Tibial nerve (tissue), 4 donors: ENCODE results near the gene PLPP3. TPM values are rescaled to one million over a fixed set of nuclear protein-coding genes. Genes with fewer than 3 reads are reported as not detected.

Experiments
- DNase-seq, 2 donors: peaks; one replicate each; pipeline ENCODE4 v3.0.0-alpha.2; 2019; ENCODE audit warnings: low spot score in 2 of 2
- H3K27ac ChIP-seq, 4 donors: fragments of 200-600 bp; sonication (generic) in 3 of 4; one replicate each; pipeline ENCODE4 v1.5.1; 2017 to 2019; ENCODE audit warnings: mild to moderate bottlenecking in 1 of 4
- H3K27me3 ChIP-seq, 2 donors: fragments of 200-600 bp; sonication (generic) in 1 of 2; one replicate each; pipeline versions ENCODE4 v1.5.1 to v1.6.0; 2017 to 2019
- H3K36me3 ChIP-seq, 3 donors: fragments of 200-600 bp; sonication (generic); one replicate each; pipeline ENCODE4 v1.5.1; 2018 to 2019
- H3K4me1 ChIP-seq, 4 donors: fragments of 200-600 bp; sonication (generic) in 3 of 4; one replicate each; pipeline ENCODE4 v1.5.1; 2017 to 2019
- H3K4me3 ChIP-seq, 4 donors: fragments of 200-600 bp; sonication (generic) in 3 of 4; one replicate each; pipeline ENCODE4 v1.5.1; 2017 to 2019; ENCODE audit warnings: mild to moderate bottlenecking in 1 of 4, moderate library complexity in 1 of 4
- H3K9me3 ChIP-seq, 4 donors: fragments of 200-600 bp; sonication (generic) in 3 of 4; one replicate each; pipeline ENCODE4 v1.5.1; 2017 to 2019
- CTCF ChIP-seq, 5 experiments: fragments of 200-600 bp in 3 of 5; fragments of 450-650 bp in 2 of 5; sonication (generic) in 3 of 5; IDR thresholded peaks; one replicate each; pipeline ENCODE4 v1.5.1; 2016 to 2019; ENCODE audit warnings: antibody characterized with exemption in 5 of 5, mild to moderate bottlenecking in 3 of 5, moderate library complexity in 2 of 5
- EP300 ChIP-seq, 2 donors: sonication (generic); formaldehyde crosslinking; IDR thresholded peaks; one replicate each; pipeline ENCODE4 v1.6.1; 2017; ENCODE audit warnings: antibody characterized with exemption in 2 of 2, mild to moderate bottlenecking in 1 of 2
- POLR2A ChIP-seq, 2 donors: fragments of 450-650 bp; IDR thresholded peaks; one replicate each; pipeline ENCODE4 v1.6.1; 2017; ENCODE audit warnings: antibody characterized with exemption in 2 of 2, mild to moderate bottlenecking in 2 of 2, moderate library complexity in 2 of 2
- WGBS, 2 donors: methylation state at CpG; one replicate each; pipeline ENCODE4 v1.1.5; 2018; 5-methylcytosine and 5-hydroxymethylcytosine counted together
- total RNA-seq, 4 donors: library from RNA; depleted of rRNA; stranded (reverse); fragments of >200 nt; gene quantifications; one replicate each; pipeline ENCODE4 v1.1.0, GENCODE V29; 2016

PLPP3 gene
- total RNA-seq, 4 donors from 2014 or later = 139 to 307 (median 267) TPM

- Histone ChIP-seq H3K36me3 (peaks cover 0 to 90% (median 0%) of the 10 kb centered on the region in 3 donors), H3K27ac (peak overlapping the region in 2 of 4 donors; percentile 35 to 38), H3K27me3 (no peaks in the 10 kb centered on the region), H3K4me1 (peaks cover 0 to 73% (median 25%) of the 10 kb centered on the region in 4 donors), H3K4me3 (no peak overlapping the region), H3K9me3 (no peaks in the 10 kb centered on the region)
- TF ChIP-seq CTCF (IDR thresholded peaks at IDR 0.05) (no peak), POLR2A (IDR thresholded peaks at IDR 0.05) (no peak), EP300 (IDR thresholded peaks at IDR 0.05) (no peak)
- DNase-seq = no peak
- WGBS, 2 donors = 83 to 92% methylated on average over 3 of the region's 3 CpGs
Observed at GRCh38 chr1:56507925-56508522, 71.3 kb downstream of the PLPP3 start.

GRCh38 chr1:56506951-56507491, 72.3 kb downstream of the PLPP3 start:
- TF ChIP-seq POLR2A (IDR thresholded peaks at IDR 0.05) (no peak), EP300 (IDR thresholded peaks at IDR 0.05) (no peak), CTCF (IDR thresholded peaks at IDR 0.05) (no peak)
- peak overlapping the region in 2 of 4 donors; percentile 14 to 43 for H3K27ac ChIP-seq
- no peaks in the 10 kb centered on the region for H3K9me3 ChIP-seq
- no peaks in the 10 kb centered on the region for H3K27me3 ChIP-seq
- DNase-seq = no peak
- peaks cover 0 to 74% (median 26%) of the 10 kb centered on the region in 4 donors for H3K4me1 ChIP-seq
- peaks cover 0 to 88% (median 0%) of the 10 kb centered on the region in 3 donors for H3K36me3 ChIP-seq
- WGBS, 2 donors = 66 to 72% methylated on average over 3 of the region's 3 CpGs
- H3K4me3 ChIP-seq = no peak overlapping the region

- peak overlapping the region in 2 of 4 donors; percentile 14 to 43 for H3K27ac ChIP-seq
- 48 to 63% methylated on average over 14 of the region's 14 CpGs for WGBS, 2 donors
- no peak overlapping the region for H3K4me3 ChIP-seq
- H3K27me3 ChIP-seq = no peaks in the 10 kb centered on the region
- DNase-seq = no peak
- H3K4me1 ChIP-seq = peaks cover 0 to 74% (median 31%) of the 10 kb centered on the region in 4 donors
- TF ChIP-seq CTCF (IDR thresholded peaks at IDR 0.05) = no peak
- TF ChIP-seq EP300 (IDR thresholded peaks at IDR 0.05) = no peak
- no peak for TF ChIP-seq POLR2A (IDR thresholded peaks at IDR 0.05)
- H3K9me3 ChIP-seq = no peaks in the 10 kb centered on the region
- peaks cover 0 to 85% (median 0%) of the 10 kb centered on the region in 3 donors for H3K36me3 ChIP-seq
Observed at GRCh38 chr1:56505792-56506743, 73.3 kb downstream of the PLPP3 start.

GRCh38 chr1:56502700-56503245, 76.6 kb downstream of the PLPP3 start:
- H3K27ac ChIP-seq = no peak overlapping the region
- H3K27me3 ChIP-seq = no peaks in the 10 kb centered on the region
- TF ChIP-seq POLR2A (IDR thresholded peaks at IDR 0.05) (no peak), EP300 (IDR thresholded peaks at IDR 0.05) (peak in 1 of 2 donors; percentile 7)
- no peak overlapping the region for H3K4me3 ChIP-seq
- no peaks in the 10 kb centered on the region for H3K9me3 ChIP-seq
- H3K36me3 ChIP-seq = peaks cover 0 to 63% (median 0%) of the 10 kb centered on the region in 3 donors
- no peak for DNase-seq
- WGBS, 2 donors = 69 to 77% methylated on average over 7 of the region's 7 CpGs
- H3K4me1 ChIP-seq = peaks cover 0 to 66% (median 18%) of the 10 kb centered on the region in 4 donors

GRCh38 chr1:56501888-56502287, 77.5 kb downstream of the PLPP3 start:
- H3K36me3 ChIP-seq = peaks cover 0 to 60% (median 0%) of the 10 kb centered on the region in 3 donors
- no peaks in the 10 kb centered on the region for H3K27me3 ChIP-seq
- no peaks in the 10 kb centered on the region for H3K9me3 ChIP-seq
- TF ChIP-seq EP300 (IDR thresholded peaks at IDR 0.05) = peak in 1 of 2 donors; percentile 38
- TF ChIP-seq CTCF (IDR thresholded peaks at IDR 0.05) = no peak
- no peak overlapping the region for H3K4me3 ChIP-seq
- H3K27ac ChIP-seq = peak overlapping the region in 1 of 4 donors; percentile 21
- 62 to 66% methylated on average over 3 of the region's 3 CpGs for WGBS, 2 donors
- peaks cover 0 to 65% (median 13%) of the 10 kb centered on the region in 4 donors for H3K4me1 ChIP-seq
- DNase-seq = no peak
